ENCODE measurements around the gene TMEM98.
A peak's percentile ranks its signal among the peaks of the same experiment; 100 is the strongest.
"Not testable (repeated sequence)": the region's sequence is repeated elsewhere in the genome, so short reads cannot be mapped to it uniquely, and the experiment has no call there.

The TMEM98 gene

GRCh38 chr17:32944248-32945020 is 16.5 kb downstream of the TMEM98 start:
- DNase-seq = no peak

GRCh38 chr17:32946375-32947135 is 18.6 kb downstream of the TMEM98 start:
- DNase-seq = no peak

- no peak for DNase-seq
Observed at GRCh38 chr17:32947736-32948135, 19.8 kb downstream of the TMEM98 start.

GRCh38 chr17:32949181-32949580 is 21.2 kb downstream of the TMEM98 start:
- DNase-seq = no peak

GRCh38 chr17:32952491-32952890 is 24.5 kb downstream of the TMEM98 start:
- not testable (repeated sequence) for DNase-seq

GRCh38 chr17:32953045-32953444 is 25.1 kb downstream of the TMEM98 start:
- no peak for DNase-seq

- DNase-seq = no peak
Observed at GRCh38 chr17:32953857-32954256, 25.9 kb downstream of the TMEM98 start.

GRCh38 chr17:32954477-32954876 is 26.5 kb downstream of the TMEM98 start:
- DNase-seq = no peak

- DNase-seq = no peak
Observed at GRCh38 chr17:32955155-32955554, 27.2 kb downstream of the TMEM98 start.

- DNase-seq = no peak
Observed at GRCh38 chr17:32956240-32956970, 28.5 kb downstream of the TMEM98 start.

GRCh38 chr17:32958418-32958817 is 30.5 kb downstream of the TMEM98 start:
- DNase-seq = peak in 1 of 3 experiments; percentile 19

- DNase-seq = no peak
Observed at GRCh38 chr17:32960815-32961214, 32.9 kb downstream of the TMEM98 start.

- DNase-seq = no peak
Observed at GRCh38 chr17:32962320-32962711, 34.4 kb downstream of the TMEM98 start.

- DNase-seq = no peak
Observed at GRCh38 chr17:32964541-32964940, 36.6 kb downstream of the TMEM98 start.

- DNase-seq = not testable (repeated sequence)
Observed at GRCh38 chr17:32969231-32969630, 41.3 kb downstream of the TMEM98 start.

GRCh38 chr17:32970281-32970680 is 42.3 kb downstream of the TMEM98 start:
- no peak for DNase-seq

GRCh38 chr17:32971171-32971570 is 43.2 kb downstream of the TMEM98 start:
- DNase-seq = peak in 1 of 3 experiments; percentile 18

GRCh38 chr17:32976131-32976530 is 48.2 kb downstream of the TMEM98 start:
- peak in 2 of 3 experiments; percentile 20 to 65 for DNase-seq

GRCh38 chr17:32976605-32977004 is 48.7 kb downstream of the TMEM98 start:
- DNase-seq = no peak

GRCh38 chr17:32980230-32980629 is 52.3 kb downstream of the TMEM98 start:
- DNase-seq = no peak

GRCh38 chr17:32981611-32982010 is 53.7 kb downstream of the TMEM98 start:
- DNase-seq = not testable (repeated sequence)

- no peak for DNase-seq
Observed at GRCh38 chr17:32985050-32985756, 57.2 kb downstream of the TMEM98 start.

- not testable (repeated sequence) for DNase-seq
Observed at GRCh38 chr17:32987453-32987805, 59.5 kb downstream of the TMEM98 start.

Data from NCI-H1417 (cell line).